HCT116 (cell line): ENCODE measurements around the gene ST14. TPM values are rescaled to one million over a fixed set of nuclear protein-coding genes. Genes with fewer than 3 reads are reported as not detected.
"Not testable (repeated sequence)": the region's sequence is repeated elsewhere in the genome, so short reads cannot be mapped to it uniquely, and the experiment has no call there.

Experiments used
- ATAC-seq: fragments of 200-7000 bp; cut with Tn5 transposase; 2 replicates; pipeline ENCODE4 v1.9.1; 2020; ENCODE audit warnings: mild to moderate bottlenecking, moderate library complexity
- BruUV-seq: library from RNA; stranded (reverse); fragments of 400-500 nt; replicated peaks from 2 replicates; lab custom pipeline; 2021; lab: Mats Ljungman, UMichigan
- CTCF ChIA-PET: fragments of 300-600 bp; sonication (Branson Sonifier 250); formaldehyde crosslinking; loops from one replicate; lab custom pipeline; 2021; ENCODE audit warnings: antibody characterized with exemption; lab: Charles Lee
- POLR2A ChIA-PET: fragments of 300-600, 350-600 bp; sonication (Branson Sonifier 250); formaldehyde crosslinking; loops from one replicate; lab custom pipeline; 2021; ENCODE audit warnings: antibody characterized with exemption; lab: Charles Lee
- RAD21 ChIA-PET, 2 experiments: fragments of 300-600 bp; sonication (Branson Sonifier 250); formaldehyde crosslinking; loops; one replicate each; lab custom pipeline; 2023; ENCODE audit warnings: low total read pairs in 2 of 2; ENCODE audit not compliant: uncharacterized antibody in 2 of 2, unreplicated experiment in 2 of 2, low non-redundant PET in 1 of 2; lab: Charles Lee
- DNase-seq: peaks from one replicate; pipeline ENCODE4 v3.0.0-alpha.2; 2010; ENCODE audit warnings: low read depth, low spot score
- H2AFZ ChIP-seq: fragments of 200-600 bp; shearing (Covaris generic), sonication (generic); 2 replicates; pipeline ENCODE4 v1.6.1; 2017; ENCODE audit warnings: low read depth, mixed run types, mixed read lengths, antibody characterized with exemption, low read length; ENCODE audit not compliant: poor library complexity, severe bottlenecking
- H3K27ac ChIP-seq: 2 replicates; pipeline ENCODE4 v1.5.1; 2012; ENCODE audit warnings: low read depth, low read length
- H3K27me3 ChIP-seq: fragments of 200-600 bp; sonication (generic); 2 replicates; pipeline ENCODE4 v1.6.1; 2016; ENCODE audit warnings: mixed run types, low read length, mixed read lengths; ENCODE audit not compliant: insufficient read depth
- H3K36me3 ChIP-seq, 2 experiments: fragments of 200-500 bp in 1 of 2; fragments of 200-600 bp in 1 of 2; sonication (Bioruptor generic) in 1 of 2; sonication (generic) in 1 of 2; 2 replicates each; pipeline versions ENCODE4 v1.5.1 to v1.6.1; 2014 to 2016; ENCODE audit warnings: low read length in 2 of 2, inconsistent platforms in 1 of 2, mixed read lengths in 1 of 2, mixed run types in 1 of 2; ENCODE audit not compliant: insufficient read depth in 2 of 2, control insufficient read depth in 1 of 2
- H3K4me1 ChIP-seq, 2 experiments: fragments of 200-600 bp in 1 of 2; sonication (generic) in 1 of 2; 2 replicates each; pipeline versions ENCODE4 v1.5.1 to v1.6.1; 2012 to 2017; ENCODE audit warnings: low read length in 2 of 2, inconsistent platforms in 1 of 2, mild to moderate bottlenecking in 1 of 2, mixed read lengths in 1 of 2, mixed run types in 1 of 2, moderate library complexity in 1 of 2; ENCODE audit not compliant: insufficient read depth in 2 of 2, control insufficient read depth in 1 of 2
- H3K4me2 ChIP-seq: fragments of 200-600 bp; sonication (generic); 2 replicates; pipeline ENCODE4 v1.6.1; 2017; ENCODE audit warnings: mixed run types, low read length, mixed read lengths
- H3K4me3 ChIP-seq, 2 experiments: fragments of 200-600 bp in 1 of 2; sonication (generic) in 1 of 2; replicated peaks in 1 of 2; 2 replicates each; pipeline ENCODE4 v1.5.1; 2011 to 2016; ENCODE audit warnings: low read length in 2 of 2, control low read depth in 1 of 2, low read depth in 1 of 2, mild to moderate bottlenecking in 1 of 2, mixed read lengths in 1 of 2, mixed run types in 1 of 2
- H3K79me2 ChIP-seq: fragments of 200-600 bp; sonication (generic); 2 replicates; pipeline ENCODE4 v1.6.1; 2017; ENCODE audit warnings: mild to moderate bottlenecking, mixed run types, low read length, moderate library complexity, mixed read lengths; ENCODE audit not compliant: insufficient read depth
- H3K9ac ChIP-seq: fragments of 200-600 bp; sonication (generic); 2 replicates; pipeline ENCODE4 v1.6.1; 2016; ENCODE audit warnings: low read length, mixed read lengths
- H3K9me2 ChIP-seq: fragments of 200-600 bp; sonication (generic), shearing (Covaris generic); 2 replicates; pipeline ENCODE4 v1.6.1; 2017; ENCODE audit warnings: mixed run types, mild to moderate bottlenecking, moderate library complexity; ENCODE audit not compliant: insufficient read depth
- H3K9me3 ChIP-seq, 2 experiments: fragments of 200-500 bp in 1 of 2; fragments of 200-600 bp in 1 of 2; sonication (Bioruptor generic) in 1 of 2; sonication (generic) in 1 of 2; 2 replicates each; pipeline ENCODE4 v1.6.1; 2014 to 2017; ENCODE audit warnings: low read length in 2 of 2, mixed read lengths in 2 of 2, inconsistent platforms in 1 of 2, low read depth in 1 of 2, mild to moderate bottlenecking in 1 of 2, mixed run types in 1 of 2, moderate library complexity in 1 of 2; ENCODE audit not compliant: control insufficient read depth in 1 of 2, insufficient read depth in 1 of 2
- H4K20me1 ChIP-seq: fragments of 200-600 bp; sonication (generic), shearing (Covaris generic); 2 replicates; pipeline ENCODE4 v1.6.1; 2017; ENCODE audit warnings: mixed run types, mild to moderate bottlenecking, moderate library complexity; ENCODE audit not compliant: insufficient read depth
- ATF3 ChIP-seq: IDR thresholded peaks from 2 replicates; pipeline ENCODE4 v1.6.1; 2012
- CBX3 ChIP-seq: IDR thresholded peaks from 2 replicates; pipeline ENCODE4 v1.6.1; 2012; ENCODE audit warnings: low read depth
- ELF1 ChIP-seq: IDR thresholded peaks from 2 replicates; pipeline ENCODE4 v1.6.1; 2012; ENCODE audit warnings: low read depth, borderline replicate concordance
- EZH2phosphoT487 ChIP-seq: fragments of 200-600 bp; IDR thresholded peaks from 2 replicates; pipeline ENCODE4 v1.6.1; 2018; ENCODE audit warnings: antibody characterized with exemption, borderline replicate concordance
- JUND ChIP-seq: IDR thresholded peaks from 2 replicates; pipeline ENCODE4 v1.6.1; 2012
- POLR2A ChIP-seq: IDR thresholded peaks from 2 replicates; pipeline ENCODE4 v1.7.0; 2011; ENCODE audit warnings: borderline replicate concordance; ENCODE audit not compliant: insufficient read depth, insufficient read length; ENCODE audit errors: extremely low read depth
- POLR2AphosphoS5 ChIP-seq: IDR thresholded peaks from 2 replicates; pipeline ENCODE4 v1.6.1; 2011; ENCODE audit warnings: mild to moderate bottlenecking, low read depth, low read length, moderate library complexity
- REST ChIP-seq: IDR thresholded peaks from 2 replicates; pipeline ENCODE4 v1.6.1; 2012; ENCODE audit warnings: low read depth
- SP1 ChIP-seq: IDR thresholded peaks from 2 replicates; pipeline ENCODE4 v1.6.1; 2012; ENCODE audit warnings: low read depth
- TCF7L2 ChIP-seq: IDR thresholded peaks from 2 replicates; pipeline ENCODE4 v1.7.0; 2011; ENCODE audit warnings: borderline replicate concordance, inconsistent platforms; ENCODE audit not compliant: insufficient read depth, insufficient read length; ENCODE audit errors: extremely low read depth
- YY1 ChIP-seq: IDR thresholded peaks from 2 replicates; pipeline ENCODE4 v1.6.1; 2011; ENCODE audit warnings: low read length, low read depth, moderate library complexity, mild to moderate bottlenecking; ENCODE audit not compliant: insufficient replicate concordance; ENCODE audit errors: extremely low read depth
- ZFX ChIP-seq: fragments of 450-650 bp; IDR thresholded peaks from 2 replicates; pipeline ENCODE4 v1.6.1; 2017
- intact Hi-C: fragments of 100-400 bp; cut with micrococcal nuclease; formaldehyde crosslinking; loops from 2 replicates; pipeline ENCODE4 v1.10.0; 2022
- total RNA-seq: library from RNA; stranded (reverse); gene quantifications from one replicate; pipeline ENCODE4 v1.2.1, GENCODE V29; 2021; ENCODE audit not compliant: unreplicated experiment
- TF ChIP-seq, protein P1 (sequence below): IDR thresholded peaks from 2 replicates; pipeline ENCODE4 v1.6.1; 2011; ENCODE audit warnings: mild to moderate bottlenecking, low read length, moderate library complexity; ENCODE audit not compliant: insufficient replicate concordance; ENCODE audit errors: extremely low read depth

Gene ST14
- total RNA-seq, 1 experiment from 2014 or later: 107 TPM

- no peak for ATAC-seq
- Histone ChIP-seq H3K27me3 (no peaks in the 10 kb centered on the region), H2AFZ (no peak overlapping the region), H4K20me1 (no peaks in the 10 kb centered on the region)
- POLR2A ChIA-PET: no interaction called here
- no peak for TF ChIP-seq POLR2A
- TF ChIP-seq ZFX: no peak
- TF ChIP-seq CBX3: no peak
- no peak for TF ChIP-seq REST
- no peak for TF ChIP-seq JUND
- TF ChIP-seq YY1: no peak
- no peak for TF ChIP-seq SP1
- no peak for TF ChIP-seq ATF3
- TF ChIP-seq EZH2phosphoT487: no peak
- TF ChIP-seq ELF1: no peak
- no peak for TF ChIP-seq POLR2AphosphoS5
- TF ChIP-seq TCF7L2: no peak
- TF ChIP-seq, protein P1, sequence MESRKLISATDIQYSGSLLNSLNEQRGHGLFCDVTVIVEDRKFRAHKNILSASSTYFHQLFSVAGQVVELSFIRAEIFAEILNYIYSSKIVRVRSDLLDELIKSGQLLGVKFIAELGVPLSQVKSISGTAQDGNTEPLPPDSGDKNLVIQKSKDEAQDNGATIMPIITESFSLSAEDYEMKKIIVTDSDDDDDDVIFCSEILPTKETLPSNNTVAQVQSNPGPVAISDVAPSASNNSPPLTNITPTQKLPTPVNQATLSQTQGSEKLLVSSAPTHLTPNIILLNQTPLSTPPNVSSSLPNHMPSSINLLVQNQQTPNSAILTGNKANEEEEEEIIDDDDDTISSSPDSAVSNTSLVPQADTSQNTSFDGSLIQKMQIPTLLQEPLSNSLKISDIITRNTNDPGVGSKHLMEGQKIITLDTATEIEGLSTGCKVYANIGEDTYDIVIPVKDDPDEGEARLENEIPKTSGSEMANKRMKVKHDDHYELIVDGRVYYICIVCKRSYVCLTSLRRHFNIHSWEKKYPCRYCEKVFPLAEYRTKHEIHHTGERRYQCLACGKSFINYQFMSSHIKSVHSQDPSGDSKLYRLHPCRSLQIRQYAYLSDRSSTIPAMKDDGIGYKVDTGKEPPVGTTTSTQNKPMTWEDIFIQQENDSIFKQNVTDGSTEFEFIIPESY: no peak
- TF ChIP-seq, all 23 proteins: peak for 0
- BruUV-seq: no TSS peak
- Histone ChIP-seq H3K27ac (no peak overlapping the region), H3K9ac (no peak overlapping the region), H3K4me2 (no peak overlapping the region), H3K79me2 (no peaks in the 10 kb centered on the region), H3K9me2 (no peaks in the 10 kb centered on the region), H3K36me3 (no peaks in the 10 kb centered on the region), H3K4me1 (no peaks in the 10 kb centered on the region), H3K4me3 (no peak overlapping the region), H3K9me3 (no peaks in the 10 kb centered on the region)
- ChIA-PET RAD21 (no interaction called here), CTCF (no interaction called here)
- DNase-seq: no peak
- intact Hi-C loops: no loop called here
Measured at GRCh38 chr11:130227373-130227772, 67.8 kb downstream of the ST14 start.

GRCh38 chr11:130233486-130233885 is 73.9 kb downstream of the ST14 start:
- H2AFZ ChIP-seq, ATAC-seq, intact Hi-C loops, RAD21 ChIA-PET, H4K20me1 ChIP-seq, H3K36me3 ChIP-seq, H3K4me3 ChIP-seq, H3K9me2 ChIP-seq, POLR2A ChIA-PET, H3K27ac ChIP-seq, H3K9ac ChIP-seq, DNase-seq, H3K27me3 ChIP-seq, CTCF ChIA-PET, BruUV-seq, H3K9me3 ChIP-seq, H3K79me2 ChIP-seq, H3K4me1 ChIP-seq, H3K4me2 ChIP-seq: not testable (repeated sequence)
